Measurements from ENCODE around the gene TH. TPM values are rescaled to one million over a fixed set of nuclear protein-coding genes. Genes with fewer than 3 reads are reported as not detected.

TH gene
- total RNA-seq, 2 donors from 2014 or later = not detected

DNA sequence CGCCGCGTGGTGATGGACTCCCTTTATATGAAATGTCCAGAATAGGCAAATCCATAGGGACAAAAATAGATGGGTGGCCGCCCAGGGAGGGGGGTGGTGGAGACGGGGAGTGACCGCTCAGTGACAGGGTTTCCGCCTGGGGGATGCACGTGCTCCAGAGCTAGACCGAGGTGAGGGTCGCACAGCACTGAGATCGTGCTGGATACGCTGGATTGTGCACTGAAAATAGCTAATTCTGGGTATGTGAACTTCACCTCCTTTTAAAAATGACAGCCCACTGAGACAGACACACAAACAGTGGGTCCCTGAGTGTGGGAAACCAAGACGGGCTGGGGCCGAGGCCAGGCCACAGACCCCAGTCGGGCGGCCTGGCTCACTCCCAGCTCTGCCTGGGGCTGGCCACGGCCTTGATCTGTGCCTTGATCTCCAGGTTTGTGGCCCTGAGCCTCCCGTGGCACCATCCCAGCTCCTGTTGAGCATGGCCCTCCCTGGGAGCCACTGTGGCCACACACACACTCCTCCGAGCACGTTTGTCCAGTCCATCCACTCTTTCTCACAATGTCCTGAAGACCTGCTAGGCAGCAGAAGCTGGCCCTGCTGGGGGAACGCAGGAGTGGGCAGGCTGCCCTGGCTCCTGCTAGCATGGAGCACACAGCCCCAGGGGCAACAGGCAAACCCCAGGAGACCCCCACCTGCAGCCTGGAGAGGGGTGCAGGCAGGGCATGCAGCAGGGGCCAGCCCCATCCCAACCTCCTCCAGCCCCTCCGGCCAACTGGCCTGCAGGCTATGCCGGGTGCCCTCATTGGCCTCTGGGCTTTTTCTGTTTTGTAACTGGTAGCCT, 41.0 kb upstream of the TH start:
- Mint-ChIP-seq H3K36me3 (ENCODE audit: low read depth) (no peaks in the 10 kb centered on the region), H3K4me3 (no peak overlapping the region), H3K27me3 (no peaks in the 10 kb centered on the region), H3K27ac (no peak overlapping the region), H3K4me1 (peaks cover 5% of the 10 kb centered on the region), H3K9me3 (no peaks in the 10 kb centered on the region)
- ATAC-seq (replicated peaks) = no peak

DNA sequence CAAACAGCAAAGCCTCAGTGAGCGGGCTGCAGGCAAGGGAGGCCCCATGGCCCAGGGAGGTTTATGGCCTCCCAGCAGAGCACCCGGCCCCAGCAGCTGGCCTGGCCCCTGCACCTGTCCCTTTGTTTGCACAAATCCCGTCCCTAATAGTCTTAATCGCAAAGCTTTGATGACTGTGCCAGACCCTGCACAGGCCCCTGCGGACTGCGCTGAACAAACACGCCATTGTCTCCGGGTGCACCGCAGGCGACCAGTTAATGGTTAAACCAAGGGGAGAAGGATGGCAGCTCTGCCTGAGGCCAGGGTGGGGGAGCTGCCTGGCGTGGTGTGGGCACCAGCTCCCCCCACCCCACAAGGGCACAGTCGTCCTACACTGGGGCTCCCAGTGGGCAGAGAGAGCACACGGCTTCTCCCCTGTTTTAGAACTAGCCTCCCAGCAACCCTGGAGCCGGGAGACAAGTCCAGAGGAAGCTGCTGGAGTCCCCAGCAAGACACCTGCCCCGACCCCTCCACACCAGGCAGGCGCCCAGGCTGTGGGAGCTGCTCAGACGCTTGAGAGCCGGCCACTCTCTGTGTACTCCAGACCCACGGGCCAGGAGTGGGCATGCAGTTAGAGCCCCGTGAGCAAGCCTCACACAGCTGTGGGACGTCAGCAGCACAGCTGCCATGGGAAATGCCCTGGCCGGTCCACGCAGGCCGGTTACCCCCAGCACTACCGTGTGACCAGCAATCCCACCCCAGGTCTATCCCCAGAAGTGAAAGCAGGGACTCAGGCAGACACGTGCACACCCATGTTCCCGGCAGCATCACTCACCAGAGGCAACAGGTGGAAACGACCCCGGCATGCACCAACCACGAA, 39.7 kb upstream of the TH start:
- no peak overlapping the region for H3K4me3 Mint-ChIP-seq
- no peaks in the 10 kb centered on the region for H3K36me3 Mint-ChIP-seq (ENCODE audit: low read depth)
- no peaks in the 10 kb centered on the region for H3K27me3 Mint-ChIP-seq
- H3K9me3 Mint-ChIP-seq = no peaks in the 10 kb centered on the region
- H3K27ac Mint-ChIP-seq = no peak overlapping the region
- peaks cover 5% of the 10 kb centered on the region for H3K4me1 Mint-ChIP-seq
- no peak for ATAC-seq (replicated peaks)

DNA sequence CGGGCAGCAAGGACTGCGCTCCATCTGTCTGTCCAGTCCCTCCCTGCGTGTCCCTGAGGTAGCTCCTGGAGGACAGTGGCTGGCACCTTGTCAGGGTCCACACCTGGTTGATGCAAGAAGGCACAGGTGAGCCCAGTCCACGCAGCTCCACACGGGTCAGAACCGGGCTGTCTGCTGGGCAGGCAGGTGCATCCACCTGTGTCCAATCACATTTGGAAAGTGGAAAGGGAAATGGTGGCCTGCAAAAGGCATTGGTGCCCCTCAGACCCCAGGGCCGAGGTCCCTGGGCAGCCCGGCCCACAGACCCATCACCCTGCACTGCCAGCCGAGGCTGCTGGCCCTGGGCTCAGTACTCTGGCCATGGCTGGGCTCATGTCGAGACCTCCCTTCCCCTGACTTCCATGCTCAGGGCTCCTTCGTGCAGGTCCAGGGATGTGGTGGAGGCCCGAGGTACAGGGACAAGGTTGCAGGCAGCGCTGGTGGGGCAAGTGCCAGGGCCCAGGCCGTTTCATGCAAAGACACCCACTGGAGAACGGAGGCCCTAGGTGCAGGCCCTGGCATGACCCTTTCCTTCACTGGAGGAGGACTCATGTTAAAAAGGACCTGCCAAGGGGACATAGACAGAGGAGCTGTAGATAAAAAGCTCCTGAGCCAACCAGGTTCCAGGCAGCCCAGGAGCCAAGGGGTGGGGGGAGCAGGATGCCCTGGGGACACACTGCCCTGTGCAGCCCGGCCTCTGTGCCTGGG, 38.9 kb upstream of the TH start:
- no peak overlapping the region for H3K27ac Mint-ChIP-seq
- no peak for ATAC-seq (replicated peaks)
- H3K4me1 Mint-ChIP-seq = peaks cover 5% of the 10 kb centered on the region
- H3K4me3 Mint-ChIP-seq = no peak overlapping the region
- no peaks in the 10 kb centered on the region for H3K27me3 Mint-ChIP-seq
- H3K36me3 Mint-ChIP-seq (ENCODE audit: low read depth) = no peaks in the 10 kb centered on the region
- no peaks in the 10 kb centered on the region for H3K9me3 Mint-ChIP-seq

DNA sequence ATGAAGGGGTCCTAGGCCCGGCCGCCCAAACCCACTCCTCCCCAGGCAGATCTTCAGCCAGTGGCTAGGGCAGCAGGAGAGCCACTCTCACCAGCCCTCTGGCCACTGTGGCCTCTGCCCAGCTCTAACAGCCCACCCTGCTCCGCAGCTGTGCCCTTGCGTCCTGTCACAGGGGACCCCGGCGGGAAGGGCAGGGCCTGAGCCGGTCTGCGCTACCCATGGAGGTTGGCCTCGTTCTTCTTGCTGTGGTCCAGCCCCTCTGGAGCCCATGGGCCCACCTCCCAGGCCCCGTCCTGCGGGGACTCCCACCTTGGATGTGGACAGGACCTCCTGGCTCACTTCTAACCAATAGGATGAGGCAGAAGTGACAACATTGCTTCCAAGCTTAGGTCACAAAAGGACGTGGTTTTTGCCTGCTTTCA, 38.3 kb upstream of the TH start:
- no peak overlapping the region for H3K27ac Mint-ChIP-seq
- H3K4me1 Mint-ChIP-seq = peaks cover 5% of the 10 kb centered on the region
- H3K4me3 Mint-ChIP-seq = no peak overlapping the region
- no peaks in the 10 kb centered on the region for H3K36me3 Mint-ChIP-seq (ENCODE audit: low read depth)
- ATAC-seq (replicated peaks) = no peak
- no peaks in the 10 kb centered on the region for H3K27me3 Mint-ChIP-seq
- no peaks in the 10 kb centered on the region for H3K9me3 Mint-ChIP-seq

DNA sequence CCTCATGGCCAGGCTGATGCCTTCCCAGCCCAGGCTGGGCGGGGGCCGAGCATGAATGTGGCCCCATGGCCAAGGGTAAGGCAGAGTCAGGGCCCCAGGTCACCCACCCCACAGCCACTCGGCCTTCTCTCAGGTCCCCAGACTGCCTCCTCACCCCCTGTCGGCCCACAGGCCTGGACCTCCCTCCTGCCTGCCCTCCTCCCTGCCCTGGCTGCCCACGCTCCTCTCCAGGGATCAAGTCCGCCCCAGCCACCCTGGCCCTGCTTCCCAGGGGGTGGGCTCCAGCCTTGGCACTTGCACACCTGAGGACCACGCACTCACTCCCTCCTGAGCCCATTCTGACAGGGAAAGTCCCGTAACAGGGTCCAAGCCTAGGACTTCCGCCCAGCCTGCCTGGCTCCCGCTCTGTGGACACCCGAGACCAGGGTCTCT, 37.8 kb upstream of the TH start:
- Mint-ChIP-seq H3K27ac (no peak overlapping the region), H3K4me1 (peaks cover 5% of the 10 kb centered on the region), H3K36me3 (ENCODE audit: low read depth) (no peaks in the 10 kb centered on the region), H3K4me3 (no peak overlapping the region), H3K27me3 (no peaks in the 10 kb centered on the region), H3K9me3 (no peaks in the 10 kb centered on the region)
- ATAC-seq (replicated peaks) = no peak

DNA sequence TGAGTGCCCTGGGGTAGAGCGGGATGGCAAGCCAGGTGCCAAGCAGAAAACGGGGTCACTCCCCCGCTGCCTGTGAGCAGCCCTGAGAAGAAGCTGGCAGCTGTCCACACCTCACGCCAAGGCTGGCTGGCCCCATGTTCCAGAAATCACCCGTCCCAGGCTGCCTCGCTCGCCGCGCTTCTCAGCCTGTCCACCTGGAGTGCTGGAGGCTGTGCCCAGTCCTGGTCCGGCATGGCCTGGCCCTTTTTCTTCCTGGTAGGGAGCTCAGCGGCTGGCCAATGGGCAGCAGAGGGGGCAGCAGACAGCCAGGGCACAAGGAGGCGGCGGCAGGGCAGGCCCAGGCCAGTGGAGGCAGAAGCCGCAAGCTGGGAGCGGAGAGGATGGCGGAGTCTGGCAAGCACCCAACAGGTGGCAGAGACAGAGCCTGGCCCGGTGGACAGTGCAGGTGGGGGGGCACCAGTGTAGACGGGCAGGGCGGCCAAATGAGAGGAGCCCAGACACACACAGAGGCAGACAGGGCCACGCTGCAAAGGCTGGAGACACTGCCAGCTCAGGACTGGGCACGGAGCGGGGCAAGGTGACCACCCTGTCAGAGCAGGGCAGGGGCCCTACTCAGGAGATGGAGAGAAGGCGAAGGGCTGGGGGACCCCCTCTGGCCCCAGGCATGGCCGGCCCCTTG, 37.2 kb upstream of the TH start:
- no peak overlapping the region for H3K27ac Mint-ChIP-seq
- no peaks in the 10 kb centered on the region for H3K36me3 Mint-ChIP-seq (ENCODE audit: low read depth)
- H3K4me3 Mint-ChIP-seq = no peak overlapping the region
- H3K27me3 Mint-ChIP-seq = no peaks in the 10 kb centered on the region
- peaks cover 5% of the 10 kb centered on the region for H3K4me1 Mint-ChIP-seq
- ATAC-seq (replicated peaks) = no peak
- H3K9me3 Mint-ChIP-seq = no peaks in the 10 kb centered on the region

DNA sequence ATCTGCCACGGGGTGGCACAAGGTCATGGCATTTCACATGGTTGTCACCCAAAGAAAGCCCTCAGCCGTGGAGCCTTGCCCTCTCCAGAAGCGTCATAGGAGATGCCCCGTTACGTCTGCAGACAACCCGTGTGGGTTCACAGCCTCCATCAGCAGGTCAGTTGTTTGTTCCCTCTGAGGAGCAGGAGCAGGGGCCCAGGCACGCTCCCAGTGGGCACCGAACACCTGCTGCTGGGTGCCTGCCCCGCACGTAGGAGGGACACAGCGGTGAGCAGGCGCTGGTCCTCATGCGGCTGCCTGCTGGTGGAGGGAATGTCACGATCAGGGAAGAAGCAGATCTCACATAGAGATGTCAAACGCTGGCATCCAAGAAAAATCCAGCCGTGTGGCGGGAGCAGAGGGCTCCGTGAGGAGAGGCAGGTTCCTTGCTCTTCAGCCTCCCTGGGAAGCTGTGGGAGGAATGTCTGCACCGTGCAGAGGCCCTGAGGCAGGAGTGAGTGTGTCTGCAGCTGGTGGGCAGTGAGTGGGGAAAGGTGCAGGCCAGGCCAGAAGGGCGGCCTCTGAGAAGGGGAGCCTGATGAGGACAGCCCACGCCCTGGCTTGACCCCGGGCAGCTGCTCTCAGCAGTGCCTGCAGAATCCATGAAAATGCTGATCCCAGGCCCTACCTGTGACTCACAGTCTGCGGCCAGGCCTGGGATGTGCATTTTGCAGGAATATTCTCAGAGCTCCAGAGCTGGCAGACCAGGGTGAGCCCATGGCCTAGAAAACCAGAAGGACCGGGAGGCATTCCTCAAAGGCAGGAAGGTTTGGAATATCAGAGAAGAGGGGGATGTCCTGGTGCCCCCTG, 36.4 kb upstream of the TH start:
- Mint-ChIP-seq H3K4me1 (no peaks in the 10 kb centered on the region), H3K27ac (no peak overlapping the region), H3K36me3 (ENCODE audit: low read depth) (no peaks in the 10 kb centered on the region), H3K9me3 (no peaks in the 10 kb centered on the region), H3K4me3 (no peak overlapping the region), H3K27me3 (no peaks in the 10 kb centered on the region)
- ATAC-seq (replicated peaks) = no peak

DNA sequence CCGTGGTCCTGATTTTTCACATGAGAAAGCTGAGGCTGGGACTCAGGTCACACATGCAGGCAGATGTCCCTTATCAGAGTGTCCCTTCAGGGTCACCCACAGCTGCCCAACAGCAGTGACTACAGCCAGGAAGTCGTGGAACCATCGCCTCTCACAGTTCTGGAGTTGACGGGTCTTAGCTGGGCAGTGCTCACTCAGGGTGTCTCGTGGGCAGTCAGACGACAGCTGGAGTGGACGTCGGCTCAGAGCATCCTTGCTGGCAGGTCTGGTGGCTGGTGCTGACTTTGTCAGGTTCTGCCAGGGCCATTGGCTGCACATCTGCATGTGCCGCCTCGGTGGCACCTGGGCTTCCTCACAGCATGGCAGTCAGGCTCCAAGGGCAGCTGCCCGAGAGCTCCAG, 35.6 kb upstream of the TH start:
- H3K27me3 Mint-ChIP-seq = no peaks in the 10 kb centered on the region
- H3K9me3 Mint-ChIP-seq = no peaks in the 10 kb centered on the region
- H3K4me3 Mint-ChIP-seq = no peak overlapping the region
- H3K4me1 Mint-ChIP-seq = no peaks in the 10 kb centered on the region
- H3K27ac Mint-ChIP-seq = no peak overlapping the region
- no peaks in the 10 kb centered on the region for H3K36me3 Mint-ChIP-seq (ENCODE audit: low read depth)
- no peak for ATAC-seq (replicated peaks)

DNA sequence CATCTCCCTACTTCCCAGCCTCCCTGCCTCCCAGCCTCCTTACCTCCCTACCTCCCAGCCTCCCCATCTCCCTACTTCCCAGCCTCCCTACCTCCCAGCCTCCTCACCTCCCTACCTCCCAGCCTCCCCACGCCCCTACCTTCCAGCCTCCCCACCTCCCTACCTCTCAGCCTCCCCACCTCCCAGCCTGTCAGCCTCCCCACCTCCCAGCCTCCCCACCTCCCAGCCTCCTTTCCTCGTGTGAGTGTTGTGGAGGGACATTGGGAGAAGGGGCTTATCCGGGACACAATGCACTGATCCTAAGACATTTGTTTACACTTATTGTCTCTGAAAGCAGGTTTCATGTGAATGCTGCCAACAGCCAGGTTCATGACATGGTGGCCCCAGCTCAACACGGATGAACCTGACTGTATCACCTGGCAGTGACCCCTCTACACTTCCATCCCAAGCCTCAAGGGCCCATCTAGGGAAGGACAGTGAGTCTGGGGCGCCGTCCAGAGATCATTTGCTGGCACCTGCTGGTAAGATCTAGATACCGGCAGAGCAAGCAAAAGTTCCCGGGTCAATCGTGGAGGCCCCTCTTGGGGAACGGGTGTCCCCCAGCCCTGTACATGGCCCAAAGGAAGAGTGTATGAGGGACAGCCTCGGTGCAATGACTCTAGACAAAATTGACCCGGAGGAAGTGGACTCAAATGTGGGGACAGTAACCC, 34.5 kb upstream of the TH start:
- no peak overlapping the region for H3K27ac Mint-ChIP-seq
- no peak overlapping the region for H3K4me3 Mint-ChIP-seq
- no peaks in the 10 kb centered on the region for H3K27me3 Mint-ChIP-seq
- no peak for ATAC-seq (replicated peaks)
- H3K36me3 Mint-ChIP-seq (ENCODE audit: low read depth) = no peaks in the 10 kb centered on the region
- H3K4me1 Mint-ChIP-seq = no peaks in the 10 kb centered on the region
- peaks cover under 1% of the 10 kb centered on the region for H3K9me3 Mint-ChIP-seq

DNA sequence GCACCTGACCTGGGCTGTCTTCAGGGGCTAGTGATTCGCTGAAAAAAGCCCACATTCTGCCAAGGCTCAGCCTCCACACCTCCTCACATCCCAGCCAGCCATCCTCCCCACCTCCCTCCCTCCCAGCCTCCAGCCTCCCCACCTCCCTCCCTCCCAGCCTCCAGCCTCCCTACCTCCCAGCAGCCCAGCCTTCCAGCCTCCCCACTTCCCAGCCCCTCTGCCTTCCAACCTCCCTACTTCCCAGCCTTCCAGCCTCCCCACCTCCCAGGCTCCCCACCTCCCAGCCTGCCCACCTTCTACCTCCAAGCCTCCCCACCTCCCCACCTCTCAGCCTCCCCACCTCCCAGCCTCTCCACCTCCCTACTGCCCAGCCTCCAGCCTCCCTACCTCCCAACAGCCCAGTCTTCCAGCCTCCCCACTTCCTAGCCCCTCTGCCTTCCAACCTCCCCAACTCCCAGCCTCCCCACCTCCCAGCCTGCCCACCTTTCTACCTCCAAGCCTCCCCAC, 33.7 kb upstream of the TH start:
- no peak for ATAC-seq (replicated peaks)
- Mint-ChIP-seq H3K27ac (no peak overlapping the region), H3K4me3 (no peak overlapping the region), H3K27me3 (no peaks in the 10 kb centered on the region), H3K9me3 (peaks cover 5% of the 10 kb centered on the region), H3K36me3 (ENCODE audit: low read depth) (no peaks in the 10 kb centered on the region), H3K4me1 (no peaks in the 10 kb centered on the region)

DNA sequence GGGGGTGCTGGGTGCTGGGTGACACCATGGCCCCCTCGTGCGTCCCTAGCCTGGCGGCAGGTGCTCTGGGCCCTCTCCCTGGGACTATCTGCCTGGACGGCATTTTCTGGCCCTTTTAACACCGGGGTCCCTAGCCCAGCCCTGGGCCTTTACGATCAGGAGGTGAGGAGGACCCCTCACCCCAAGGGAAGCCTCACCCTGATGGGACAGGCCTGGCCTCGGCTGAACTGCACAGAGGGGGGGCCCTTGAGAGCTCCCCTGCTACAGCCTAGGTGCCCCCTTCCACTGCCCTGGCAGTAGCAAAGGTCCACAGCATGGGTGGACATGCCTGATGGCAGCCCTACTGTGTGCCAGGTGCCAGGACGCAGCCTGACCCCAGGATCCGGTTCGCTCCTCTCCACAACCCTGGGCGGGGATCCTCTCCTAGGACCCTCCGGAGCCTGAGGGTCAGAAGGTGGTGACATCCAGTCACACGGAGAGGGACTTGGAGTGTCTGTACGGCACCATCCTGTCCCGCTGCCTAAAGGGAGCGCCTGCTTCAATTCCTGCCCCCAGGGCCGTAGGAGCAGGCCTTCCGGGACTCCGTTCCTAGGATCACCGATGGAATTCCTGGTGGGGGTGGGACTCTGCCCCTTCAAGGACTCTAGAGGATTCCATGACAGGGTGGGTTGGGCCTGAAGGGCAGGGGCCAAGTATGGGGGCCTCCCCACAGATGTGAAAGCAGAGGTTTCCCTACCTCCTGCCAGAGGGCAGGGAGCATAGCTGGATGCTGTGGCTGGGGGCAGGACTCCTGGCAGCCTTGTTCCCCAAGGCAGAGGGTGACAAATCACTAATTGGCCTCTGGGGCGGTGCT, 33.0 kb upstream of the TH start:
- Mint-ChIP-seq H3K4me3 (no peak overlapping the region), H3K27me3 (no peaks in the 10 kb centered on the region), H3K9me3 (peaks cover 5% of the 10 kb centered on the region), H3K36me3 (ENCODE audit: low read depth) (no peaks in the 10 kb centered on the region), H3K4me1 (no peaks in the 10 kb centered on the region), H3K27ac (no peak overlapping the region)
- ATAC-seq (replicated peaks) = no peak
